RKO (cell line): Measurements from ENCODE around the gene EML6.

ENCODE experiments used
- DNase-seq: peaks from one replicate; pipeline ENCODE4 v3.0.0-alpha.2; 2016; ENCODE audit warnings: low spot score

The EML6 gene

GRCh38 chr2:54879598-54880332 lies 156.3 kb downstream of the EML6 start:
- no peak for DNase-seq

- no peak for DNase-seq
Observed at GRCh38 chr2:54880428-54880827, 157.0 kb downstream of the EML6 start.

- DNase-seq = no peak
Observed at GRCh38 chr2:54881759-54882158, 158.3 kb downstream of the EML6 start.

GRCh38 chr2:54885891-54886290 lies 162.4 kb downstream of the EML6 start:
- no peak for DNase-seq

- DNase-seq = no peak
Observed at GRCh38 chr2:54887850-54888545, 164.5 kb downstream of the EML6 start.

GRCh38 chr2:54889053-54889452 lies 165.6 kb downstream of the EML6 start:
- no peak for DNase-seq

- no peak for DNase-seq
Observed at GRCh38 chr2:54891909-54892308, 168.4 kb downstream of the EML6 start.

GRCh38 chr2:54894467-54894866 lies 171.0 kb downstream of the EML6 start:
- no peak for DNase-seq

- DNase-seq = no peak
Observed at GRCh38 chr2:54895730-54896129, 172.3 kb downstream of the EML6 start.

- DNase-seq = no peak
Observed at GRCh38 chr2:54897420-54898310, 174.2 kb downstream of the EML6 start.

GRCh38 chr2:54898456-54899226 lies 175.2 kb downstream of the EML6 start:
- no peak for DNase-seq

GRCh38 chr2:54899576-54900200 lies 176.2 kb downstream of the EML6 start:
- DNase-seq = peak; percentile 51

- no peak for DNase-seq
Observed at GRCh38 chr2:54901224-54901986, 177.9 kb downstream of the EML6 start.

- DNase-seq = no peak
Observed at GRCh38 chr2:54902763-54903162, 179.3 kb downstream of the EML6 start.

GRCh38 chr2:54903736-54904554 lies 180.5 kb downstream of the EML6 start:
- DNase-seq = peak; percentile 98

GRCh38 chr2:54904836-54905235 lies 181.4 kb downstream of the EML6 start:
- no peak for DNase-seq

- no peak for DNase-seq
Observed at GRCh38 chr2:54906716-54907115, 183.3 kb downstream of the EML6 start.

GRCh38 chr2:54907663-54908062 lies 184.2 kb downstream of the EML6 start:
- DNase-seq = no peak

- no peak for DNase-seq
Observed at GRCh38 chr2:54908591-54908990, 185.1 kb downstream of the EML6 start.

- no peak for DNase-seq
Observed at GRCh38 chr2:54909001-54909400, 185.5 kb downstream of the EML6 start.
